Stimulated activated CD8-positive, alpha-beta memory T cell treated with anti-CD3 and anti-CD28 coated beads, Interleukin-7, amount 100 ng/mL, for 4 hours (primary cell): Measurements from ENCODE around the gene CDC14A.
"Not testable (repeated sequence)": the region's sequence is repeated elsewhere in the genome, so short reads cannot be mapped to it uniquely, and the experiment has no call there.

Experiments used
- DNase-seq, 2 donors: peaks; one replicate each; pipeline ENCODE4 v3.0.0-alpha.2; 2020; ENCODE audit warnings: low read depth in 2 of 2

The CDC14A gene

GRCh38 chr1:100335436-100335835, 16.9 kb upstream of the CDC14A start:
- no peak for DNase-seq

GRCh38 chr1:100337878-100338277, 14.4 kb upstream of the CDC14A start:
- DNase-seq, result not testable (repeated sequence)

- not testable (repeated sequence) for DNase-seq
Observed at GRCh38 chr1:100339735-100340134, 12.6 kb upstream of the CDC14A start.

GRCh38 chr1:100340494-100340893, 11.8 kb upstream of the CDC14A start:
- DNase-seq, result no peak

- DNase-seq, result no peak
Observed at GRCh38 chr1:100342348-100342747, 10.0 kb upstream of the CDC14A start.

- no peak for DNase-seq
Observed at GRCh38 chr1:100343897-100344296, 8.4 kb upstream of the CDC14A start.

- DNase-seq, result no peak
Observed at GRCh38 chr1:100344774-100345173, 7.5 kb upstream of the CDC14A start.

GRCh38 chr1:100346387-100346786, 5.9 kb upstream of the CDC14A start:
- DNase-seq, result no peak

GRCh38 chr1:100347009-100347966, 5.0 kb upstream of the CDC14A start:
- DNase-seq, result no peak

GRCh38 chr1:100348549-100349144, 3.7 kb upstream of the CDC14A start:
- DNase-seq, result no peak

GRCh38 chr1:100349246-100349645, 3.1 kb upstream of the CDC14A start:
- DNase-seq, result no peak

- no peak for DNase-seq
Observed at GRCh38 chr1:100350787-100351094, 1.6 kb upstream of the CDC14A start.

GRCh38 chr1:100351095-100351887, 1.0 kb upstream of the CDC14A start:
- peak; percentile 76 to 77 for DNase-seq

- DNase-seq, result peak in 1 of 2 donors; percentile 19
Observed at GRCh38 chr1:100353071-100353801, 930 bp downstream of the CDC14A start.

GRCh38 chr1:100353988-100354387, 1.7 kb downstream of the CDC14A start:
- no peak for DNase-seq

- DNase-seq, result no peak
Observed at GRCh38 chr1:100354971-100355394, 2.7 kb downstream of the CDC14A start.

GRCh38 chr1:100358210-100358609, 5.9 kb downstream of the CDC14A start:
- DNase-seq, result no peak

- no peak for DNase-seq
Observed at GRCh38 chr1:100359139-100359538, 6.8 kb downstream of the CDC14A start.

- no peak for DNase-seq
Observed at GRCh38 chr1:100360790-100361510, 8.6 kb downstream of the CDC14A start.

GRCh38 chr1:100361511-100362089, 9.3 kb downstream of the CDC14A start:
- DNase-seq, result no peak
